ENCODE measurements around the gene DNAJB8. TPM values are rescaled to one million over a fixed set of nuclear protein-coding genes. Genes with fewer than 3 reads are reported as not detected.

DNAJB8 gene
- total and polyA plus RNA-seq, 9 of the 15 experiments (the other 6 are each of a cell fraction or from before 2014, with no cell fraction given), result not detected

DNA sequence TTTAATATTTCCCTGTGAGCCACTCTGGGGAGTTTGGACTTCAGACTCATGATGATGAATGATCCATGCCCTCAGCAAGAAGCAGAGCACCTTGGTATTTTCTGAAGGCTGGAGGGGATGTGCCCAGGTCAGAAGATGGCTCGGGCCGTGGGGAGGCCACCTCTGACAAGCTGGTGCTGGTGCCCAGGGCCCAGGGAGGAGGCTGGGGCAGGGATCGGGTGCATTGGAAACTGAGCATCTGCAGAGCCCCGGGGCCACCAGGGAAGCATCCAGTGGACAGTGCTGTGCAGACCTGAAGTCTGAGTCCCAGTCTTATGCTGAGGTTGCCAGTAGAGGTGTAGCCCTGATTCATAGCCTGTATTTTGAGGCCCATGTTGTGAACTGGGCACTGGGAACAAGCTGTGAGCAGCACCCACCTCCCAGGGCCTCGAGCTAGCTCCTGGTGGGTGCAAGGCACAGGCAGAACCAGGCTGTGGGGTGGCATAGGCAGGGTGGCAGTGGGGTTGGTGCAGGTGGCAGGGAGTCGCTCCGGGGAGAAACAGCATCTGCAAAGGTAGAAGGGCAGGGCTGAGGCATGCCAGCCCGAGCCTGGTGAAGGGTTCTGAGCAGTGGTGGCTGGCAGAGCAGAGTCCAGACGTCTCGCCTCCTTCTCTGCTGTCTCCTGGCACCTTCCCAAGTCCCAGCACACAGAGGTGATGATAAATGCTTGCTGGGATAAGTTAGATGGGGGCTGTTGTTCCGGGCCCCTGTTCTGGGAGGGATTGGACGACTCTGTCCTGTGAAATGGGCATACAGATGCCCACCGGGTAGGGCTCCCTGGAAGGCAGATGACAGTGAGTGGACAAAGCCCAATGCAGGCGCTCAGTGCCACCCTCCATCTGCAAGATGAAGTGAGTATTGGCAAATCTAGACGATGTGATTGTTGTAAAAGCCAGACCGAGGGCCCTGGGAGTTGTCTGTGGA is 10.6 kb downstream of the DNAJB8 start:
- Histone ChIP-seq H3K9me1 (ENCODE audit: control insufficient read depth, insufficient read depth, low read length) (no peaks in the 10 kb centered on the region), H3K4me3 (no peak overlapping the region), H3K9me3 (replicated peaks; ENCODE audit: control insufficient read depth, insufficient read depth, low read depth, low read length) (no peaks in the 10 kb centered on the region), H2AFZ (ENCODE audit: low read depth, low read length) (no peak overlapping the region), H3K27ac (ENCODE audit: extremely low read depth, low read depth, low read length) (no peak overlapping the region), H3K9ac (ENCODE audit: insufficient read depth in 1 of 2, low read depth in 2 of 2, low read length in 2 of 2) (peak overlapping the region in 1 of 2 experiments; percentile 56; a peak in 1 of 4 replicates), H4K20me1 (replicated peaks; ENCODE audit: control insufficient read depth, insufficient read depth, low read length) (no peaks in the 10 kb centered on the region), H3K4me2 (ENCODE audit: insufficient read depth, low read length) (no peak overlapping the region), H3K36me3 (ENCODE audit: control insufficient read depth, insufficient read depth, low read length) (no peaks in the 10 kb centered on the region), H3K79me2 (ENCODE audit: control insufficient read depth, insufficient read depth, low read length) (no peaks in the 10 kb centered on the region), H3K27me3 (ENCODE audit: control insufficient read depth in 2 of 2, insufficient read depth in 2 of 2, low read length in 2 of 2) (no peaks in the 10 kb centered on the region; a peak in 3 of 5 replicates), H3K4me1 (replicated peaks in 1 of 2; ENCODE audit: control insufficient read depth in 2 of 2, insufficient read depth in 2 of 2, low read length in 2 of 2) (peaks cover 6 to 49% of the 10 kb centered on the region in 2 experiments; a peak in 3 of 5 replicates)
- intact Hi-C loops (cut with micrococcal nuclease), result no loop called here
- in situ Hi-C loops (cut with MboI), result no loop called here
- peak; percentile 37; the same call in 1 of the 2 replicates for TF ChIP-seq NFIC (IDR thresholded peaks at IDR 0.05)
- TF ChIP-seq ESRRB (CRISPR knock-in tag; IDR thresholded peaks at IDR 0.05; ENCODE audit: borderline replicate concordance), result no peak
- no peak for DNase-seq (ENCODE audit: extremely low read depth in 1 of 4, low spot score in 3 of 4)
- CTCF ChIA-PET (ENCODE audit: low intra/inter-chr PET ratio), result no interaction called here
- ATAC-seq, result no peak
- FAIRE-seq, result no peak
- BruUV-seq (replicated peaks), result no TSS peak
- 20% methylated on average over 16 of the region's 16 CpGs for WGBS (ENCODE audit: insufficient coverage, low coverage, missing lambda C conversion rate)
- POLR2A ChIA-PET, result interaction anchor here (0.8 to 1.6 kb wide), 2 partner anchors 14 to 18 kb away, joined by 3 read pairs; no protein-coding TSS in a partner anchor

DNA sequence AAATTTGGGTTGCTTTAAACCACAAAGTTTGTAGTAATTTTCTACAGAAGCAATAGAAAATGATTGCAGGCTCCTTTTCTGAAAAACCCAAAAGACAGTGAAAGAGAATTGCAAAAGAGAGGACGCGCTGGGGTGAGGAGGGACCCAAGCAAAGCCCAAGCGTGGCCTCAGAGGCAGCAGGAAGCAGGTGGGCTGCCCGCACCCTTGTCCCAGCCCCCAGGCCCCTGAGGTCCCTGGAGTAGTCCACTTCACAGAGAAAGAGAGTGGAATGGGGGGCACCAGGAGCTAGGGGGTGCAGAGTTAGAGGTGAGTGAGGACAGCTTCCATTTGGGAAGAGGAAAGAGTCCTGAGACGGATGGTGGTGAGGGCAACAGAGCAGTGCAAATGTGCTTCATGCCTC is 11.6 kb downstream of the DNAJB8 start:
- POLR2A ChIA-PET, result interaction anchor here (0.8 kb wide), 1 partner anchor 13 kb away, joined by 3 read pairs; no protein-coding TSS in a partner anchor
- Histone ChIP-seq H3K4me3 (no peak overlapping the region), H3K36me3 (ENCODE audit: control insufficient read depth, insufficient read depth, low read length) (no peaks in the 10 kb centered on the region), H3K9ac (ENCODE audit: insufficient read depth in 1 of 2, low read depth in 2 of 2, low read length in 2 of 2) (peak overlapping the region in 1 of 2 experiments; percentile 9; a peak in 1 of 4 replicates), H3K27ac (ENCODE audit: extremely low read depth, low read depth, low read length) (no peak overlapping the region), H3K79me2 (ENCODE audit: control insufficient read depth, insufficient read depth, low read length) (no peaks in the 10 kb centered on the region), H3K27me3 (ENCODE audit: control insufficient read depth in 2 of 2, insufficient read depth in 2 of 2, low read length in 2 of 2) (no peaks in the 10 kb centered on the region; a peak in 3 of 5 replicates), H3K4me1 (replicated peaks in 1 of 2; ENCODE audit: control insufficient read depth in 2 of 2, insufficient read depth in 2 of 2, low read length in 2 of 2) (peaks cover 6 to 49% of the 10 kb centered on the region in 2 experiments; a peak in 3 of 5 replicates), H3K9me3 (replicated peaks; ENCODE audit: control insufficient read depth, insufficient read depth, low read depth, low read length) (no peaks in the 10 kb centered on the region), H3K4me2 (ENCODE audit: insufficient read depth, low read length) (no peak overlapping the region), H2AFZ (ENCODE audit: low read depth, low read length) (no peak overlapping the region), H4K20me1 (replicated peaks; ENCODE audit: control insufficient read depth, insufficient read depth, low read length) (no peaks in the 10 kb centered on the region), H3K9me1 (ENCODE audit: control insufficient read depth, insufficient read depth, low read length) (no peaks in the 10 kb centered on the region)
- intact Hi-C loops (cut with micrococcal nuclease) (no loop called here), in situ Hi-C loops (cut with MboI) (no loop called here)
- BruUV-seq (replicated peaks), result no TSS peak
- ATAC-seq (no peak), FAIRE-seq (no peak), DNase-seq (ENCODE audit: extremely low read depth in 1 of 4, low spot score in 3 of 4) (no peak)
- CTCF ChIA-PET (ENCODE audit: low intra/inter-chr PET ratio), result no interaction called here
- no CpG with 5 or more reads among the region's 5 CpGs for WGBS (ENCODE audit: insufficient coverage, low coverage, missing lambda C conversion rate)
- TF ChIP-seq, protein P1, sequence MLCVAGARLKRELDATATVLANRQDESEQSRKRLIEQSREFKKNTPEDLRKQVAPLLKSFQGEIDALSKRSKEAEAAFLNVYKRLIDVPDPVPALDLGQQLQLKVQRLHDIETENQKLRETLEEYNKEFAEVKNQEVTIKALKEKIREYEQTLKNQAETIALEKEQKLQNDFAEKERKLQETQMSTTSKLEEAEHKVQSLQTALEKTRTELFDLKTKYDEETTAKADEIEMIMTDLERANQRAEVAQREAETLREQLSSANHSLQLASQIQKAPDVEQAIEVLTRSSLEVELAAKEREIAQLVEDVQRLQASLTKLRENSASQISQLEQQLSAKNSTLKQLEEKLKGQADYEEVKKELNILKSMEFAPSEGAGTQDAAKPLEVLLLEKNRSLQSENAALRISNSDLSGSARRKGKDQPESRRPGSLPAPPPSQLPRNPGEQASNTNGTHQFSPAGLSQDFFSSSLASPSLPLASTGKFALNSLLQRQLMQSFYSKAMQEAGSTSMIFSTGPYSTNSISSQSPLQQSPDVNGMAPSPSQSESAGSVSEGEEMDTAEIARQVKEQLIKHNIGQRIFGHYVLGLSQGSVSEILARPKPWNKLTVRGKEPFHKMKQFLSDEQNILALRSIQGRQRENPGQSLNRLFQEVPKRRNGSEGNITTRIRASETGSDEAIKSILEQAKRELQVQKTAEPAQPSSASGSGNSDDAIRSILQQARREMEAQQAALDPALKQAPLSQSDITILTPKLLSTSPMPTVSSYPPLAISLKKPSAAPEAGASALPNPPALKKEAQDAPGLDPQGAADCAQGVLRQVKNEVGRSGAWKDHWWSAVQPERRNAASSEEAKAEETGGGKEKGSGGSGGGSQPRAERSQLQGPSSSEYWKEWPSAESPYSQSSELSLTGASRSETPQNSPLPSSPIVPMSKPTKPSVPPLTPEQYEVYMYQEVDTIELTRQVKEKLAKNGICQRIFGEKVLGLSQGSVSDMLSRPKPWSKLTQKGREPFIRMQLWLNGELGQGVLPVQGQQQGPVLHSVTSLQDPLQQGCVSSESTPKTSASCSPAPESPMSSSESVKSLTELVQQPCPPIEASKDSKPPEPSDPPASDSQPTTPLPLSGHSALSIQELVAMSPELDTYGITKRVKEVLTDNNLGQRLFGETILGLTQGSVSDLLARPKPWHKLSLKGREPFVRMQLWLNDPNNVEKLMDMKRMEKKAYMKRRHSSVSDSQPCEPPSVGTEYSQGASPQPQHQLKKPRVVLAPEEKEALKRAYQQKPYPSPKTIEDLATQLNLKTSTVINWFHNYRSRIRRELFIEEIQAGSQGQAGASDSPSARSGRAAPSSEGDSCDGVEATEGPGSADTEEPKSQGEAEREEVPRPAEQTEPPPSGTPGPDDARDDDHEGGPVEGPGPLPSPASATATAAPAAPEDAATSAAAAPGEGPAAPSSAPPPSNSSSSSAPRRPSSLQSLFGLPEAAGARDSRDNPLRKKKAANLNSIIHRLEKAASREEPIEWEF (CRISPR knock-in tag; IDR thresholded peaks at IDR 0.05), result no peak
- TF ChIP-seq ZNF586 (CRISPR knock-in tag; conservative IDR thresholded peaks at IDR 0.05) (no peak), TCF7L2 (IDR thresholded peaks at IDR 0.05; ENCODE audit: low read depth, low read length) (no peak), LARP7 (IDR thresholded peaks at IDR 0.05) (no peak), EZH2 (IDR thresholded peaks at IDR 0.05; ENCODE audit: borderline replicate concordance, low read depth, low read length) (no peak), DDX20 (tag; IDR thresholded peaks at IDR 0.05; ENCODE audit: low read depth) (no peak), SRSF3 (IDR thresholded peaks at IDR 0.05; ENCODE audit: insufficient read depth, low read length) (no peak)

Measured in K562 (cell line).